ENCODE measurements around the gene TYW3.

DNA sequence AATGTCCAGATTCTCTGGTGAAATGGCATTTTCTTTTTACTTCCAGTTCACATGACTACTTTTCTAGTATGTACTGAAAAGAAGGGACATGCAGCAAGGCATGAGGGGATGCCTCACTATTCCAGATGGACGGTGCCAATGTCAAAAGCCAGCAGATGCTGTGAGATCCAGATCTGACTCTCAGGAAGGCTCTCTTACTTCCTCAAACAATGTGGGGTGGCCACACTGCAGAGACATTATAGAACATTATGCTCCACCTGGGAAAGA lies 17.8 kb upstream of the TYW3 start:
- TF ChIP-seq POLR2A (IDR thresholded peaks at IDR 0.05; ENCODE audit: low read depth, low read length) (no peak), POLR2AphosphoS5 (IDR thresholded peaks at IDR 0.05; ENCODE audit: low read depth, low read length) (no peak)
